GM19328 (cell line): Measurements from ENCODE around the gene ZMYND11.

Experiments used
- ATAC-seq: cut with Tn5 transposase; IDR thresholded peaks from one replicate; pipeline ENCODE4 v1.9.1; 2021; ENCODE audit warnings: mild to moderate bottlenecking, moderate library complexity; ENCODE audit not compliant: unreplicated experiment

ZMYND11 gene

DNA sequence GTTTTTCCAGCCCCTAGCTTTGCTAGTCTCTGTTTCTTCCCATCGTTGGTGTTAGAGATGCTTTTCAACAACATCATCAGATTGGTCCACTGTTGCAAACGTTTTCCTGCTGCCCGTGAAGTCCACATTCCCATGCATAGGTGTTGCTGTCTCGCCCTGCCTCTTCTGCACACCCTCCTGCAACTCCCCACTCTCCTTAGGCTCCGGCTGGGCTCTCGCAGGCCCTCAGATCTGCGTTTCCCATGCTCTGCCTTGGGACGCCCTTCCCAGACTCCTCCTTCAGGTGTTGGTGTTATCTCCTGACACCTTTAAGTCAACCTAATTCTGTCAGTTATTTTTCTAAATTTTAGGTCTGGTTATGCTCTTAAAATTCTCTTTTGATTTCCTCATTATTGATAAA, 55.0 kb downstream of the ZMYND11 start:
- ATAC-seq = no peak

DNA sequence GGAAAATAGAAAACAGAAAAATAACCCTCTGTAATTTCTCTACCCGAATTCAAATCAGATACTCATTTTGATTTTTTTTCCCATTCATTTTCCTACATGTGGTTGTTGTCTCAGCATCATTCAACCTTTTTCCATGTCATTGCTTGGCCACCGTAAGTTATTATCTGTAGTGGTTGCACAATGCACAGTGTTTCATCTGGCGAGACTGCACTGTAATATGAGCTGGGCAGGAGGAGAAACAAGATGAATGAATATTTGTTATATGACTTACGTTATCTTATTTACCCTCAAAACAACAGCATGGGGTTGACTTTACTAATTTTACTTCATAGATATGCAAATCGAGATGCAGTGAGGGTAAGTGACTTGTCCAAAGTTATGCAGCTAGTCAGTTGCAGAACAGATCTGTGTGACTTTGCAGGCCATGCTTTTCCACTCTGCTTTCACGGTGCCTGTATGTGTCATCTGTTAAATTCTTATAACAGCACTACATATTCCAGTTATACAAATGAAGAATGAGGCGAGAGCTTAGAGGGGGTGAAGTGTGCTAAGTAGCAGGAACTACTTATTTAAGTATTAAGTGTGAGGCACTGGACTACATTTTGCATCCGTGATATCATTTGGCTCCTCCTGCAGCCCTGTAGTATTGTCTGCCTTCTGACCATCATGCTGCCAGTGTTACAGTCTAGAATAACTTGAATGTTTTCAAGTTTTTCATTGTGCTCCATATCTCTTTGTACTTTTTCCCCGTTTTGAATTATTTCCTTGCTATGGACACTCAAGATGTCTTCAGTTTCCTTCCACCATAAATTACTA, 56.7 kb downstream of the ZMYND11 start:
- ATAC-seq = no peak

DNA sequence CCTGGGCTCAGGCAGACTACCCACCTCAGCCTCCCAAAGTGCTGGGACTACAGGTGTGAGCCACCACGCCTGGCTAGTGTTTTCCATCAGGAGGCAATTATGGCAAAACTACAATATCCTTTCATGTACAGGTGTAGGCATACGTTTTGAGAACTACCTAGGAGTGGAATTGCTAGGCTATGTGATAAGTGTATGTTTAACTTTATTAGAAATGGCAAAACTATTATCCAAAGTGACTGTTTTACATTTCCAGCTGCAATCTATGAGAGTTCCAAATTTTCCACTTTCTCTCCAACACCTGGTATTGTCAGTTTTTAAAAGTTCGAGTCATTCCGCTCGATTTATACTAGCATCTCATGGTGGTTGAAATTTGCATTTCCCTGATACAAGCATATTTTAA, 59.0 kb downstream of the ZMYND11 start:
- ATAC-seq = no peak

DNA sequence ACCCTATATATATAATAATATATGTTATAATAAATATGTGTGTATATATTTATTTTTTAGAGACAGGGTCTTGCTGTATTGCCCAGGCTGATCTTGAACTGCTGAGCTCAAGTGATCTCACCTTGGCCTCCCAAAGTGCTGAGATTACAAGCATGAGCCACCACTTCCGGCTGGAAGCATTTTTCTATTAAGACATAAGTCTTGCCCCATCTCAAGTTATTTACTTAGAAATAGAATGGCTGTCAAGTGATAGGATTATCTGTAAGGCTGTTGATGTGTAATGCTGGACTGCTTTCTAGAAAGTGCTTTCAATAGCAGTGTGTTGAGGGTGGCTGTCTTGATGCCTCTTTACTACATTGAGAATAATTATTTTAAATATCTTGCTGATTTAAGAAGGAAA, 65.2 kb downstream of the ZMYND11 start:
- ATAC-seq = no peak

DNA sequence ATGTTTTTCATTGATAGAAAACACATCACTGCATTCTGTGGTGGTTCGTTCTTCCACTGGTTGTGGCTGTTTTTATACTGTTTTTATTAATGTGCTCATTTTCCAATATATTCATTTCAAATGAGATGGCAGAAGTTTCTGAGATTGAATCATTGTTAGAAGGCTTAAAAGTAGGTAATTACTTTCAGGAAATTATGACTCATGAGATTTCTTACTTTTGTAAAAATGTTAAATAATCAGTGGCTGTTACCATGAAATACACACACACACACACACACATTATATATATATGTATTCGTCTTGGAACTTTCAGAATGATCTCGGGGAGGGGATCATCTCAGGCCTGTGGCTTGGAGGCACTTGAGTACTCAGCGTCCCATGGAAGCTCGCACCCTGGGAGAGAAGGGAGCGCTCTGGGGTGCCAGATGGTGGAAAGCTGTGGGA, 66.1 kb downstream of the ZMYND11 start:
- no peak for ATAC-seq

DNA sequence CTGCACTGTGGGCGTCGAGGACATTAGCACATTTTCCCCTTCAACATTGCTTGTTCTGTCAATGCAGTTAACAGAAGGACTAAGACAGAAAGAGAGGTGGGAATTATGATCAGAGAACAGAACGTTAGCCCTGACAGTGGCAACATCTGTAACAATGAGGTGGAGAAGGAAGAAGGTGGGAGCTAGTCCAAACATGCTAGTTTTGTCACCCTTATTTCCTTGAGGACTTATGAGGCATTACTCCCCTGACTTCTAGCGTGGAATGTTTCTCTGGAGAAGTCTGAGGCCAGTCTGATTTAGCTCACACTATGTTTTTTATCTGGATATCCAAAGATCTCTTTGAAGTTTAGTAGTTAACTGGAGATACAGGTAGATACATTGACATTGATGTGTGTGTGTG, 73.4 kb downstream of the ZMYND11 start:
- ATAC-seq = no peak

DNA sequence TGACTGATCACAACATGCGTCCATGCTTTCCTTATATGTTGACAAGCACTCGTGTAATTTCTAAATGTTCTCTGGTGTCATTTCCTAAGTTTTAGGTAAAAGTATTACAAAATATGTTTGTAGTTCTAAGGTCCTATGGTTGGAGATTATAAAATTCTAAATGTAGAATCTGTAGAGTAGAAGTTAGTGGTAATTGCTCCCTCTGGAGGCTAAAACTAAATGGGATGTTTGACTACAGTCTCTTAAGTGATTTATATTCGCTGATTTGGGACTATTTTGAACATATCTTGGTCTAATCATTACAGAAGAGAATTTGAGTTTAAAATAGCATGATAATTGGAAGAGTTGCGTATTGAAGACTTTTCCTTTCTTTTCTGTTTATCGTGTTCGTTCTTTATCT, 74.1 kb downstream of the ZMYND11 start:
- ATAC-seq = no peak

DNA sequence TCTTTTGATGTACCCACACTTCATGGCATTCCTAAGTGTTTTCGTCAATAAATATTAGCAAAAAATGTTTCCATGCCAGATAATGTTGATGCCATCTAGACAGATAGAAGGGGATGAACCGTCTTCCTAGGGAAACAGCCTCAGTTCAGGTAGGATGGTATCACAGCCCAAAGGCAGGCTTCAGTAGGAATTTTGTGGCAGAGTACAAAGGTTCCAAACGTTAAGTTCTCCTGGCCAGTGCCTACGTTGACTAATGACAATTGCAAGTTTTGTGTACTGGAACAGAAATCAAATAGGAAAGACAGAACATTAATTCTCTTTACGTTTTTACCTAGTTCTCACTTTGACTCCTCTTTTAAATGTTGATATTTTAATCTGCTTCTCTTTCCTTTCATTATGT, 75.0 kb downstream of the ZMYND11 start:
- ATAC-seq = no peak

DNA sequence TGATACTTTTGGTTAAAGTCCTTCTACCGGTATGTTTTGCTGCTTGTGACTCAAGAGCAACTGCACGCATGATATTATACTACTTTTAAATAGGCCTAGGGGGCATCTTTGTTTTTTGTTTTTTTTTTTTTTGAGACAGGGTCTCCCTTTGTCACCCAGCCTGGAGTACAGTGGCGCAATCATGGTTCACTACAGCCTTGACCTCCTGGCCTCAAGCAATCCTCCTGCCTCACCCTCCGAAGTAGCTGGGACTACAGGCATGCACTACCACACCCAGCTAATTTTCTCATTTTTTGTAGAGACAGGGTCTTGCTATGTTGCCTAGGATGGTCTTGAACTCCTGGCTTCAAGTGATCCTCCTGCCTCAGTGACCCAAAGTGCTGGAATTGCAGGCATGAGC, 80.2 kb downstream of the ZMYND11 start:
- ATAC-seq = no peak

DNA sequence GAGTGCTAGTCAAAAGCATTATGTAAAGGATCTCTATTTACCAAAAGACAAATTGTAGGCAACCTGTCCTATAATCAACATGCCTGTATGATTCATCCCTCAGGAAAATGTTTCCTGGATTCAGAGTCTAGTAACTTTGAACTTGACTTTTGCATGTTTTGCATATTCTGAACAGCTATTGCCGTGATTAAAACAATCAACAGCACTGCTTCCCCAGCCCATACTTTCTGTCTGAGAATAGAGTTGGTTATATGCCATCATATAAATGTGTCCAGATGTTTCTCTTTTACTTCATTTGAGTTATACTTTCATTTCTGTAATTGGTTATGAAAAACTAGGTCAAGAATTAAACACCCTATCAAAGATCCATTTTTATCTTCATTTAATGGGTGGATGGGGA, 83.5 kb downstream of the ZMYND11 start:
- no peak for ATAC-seq

DNA sequence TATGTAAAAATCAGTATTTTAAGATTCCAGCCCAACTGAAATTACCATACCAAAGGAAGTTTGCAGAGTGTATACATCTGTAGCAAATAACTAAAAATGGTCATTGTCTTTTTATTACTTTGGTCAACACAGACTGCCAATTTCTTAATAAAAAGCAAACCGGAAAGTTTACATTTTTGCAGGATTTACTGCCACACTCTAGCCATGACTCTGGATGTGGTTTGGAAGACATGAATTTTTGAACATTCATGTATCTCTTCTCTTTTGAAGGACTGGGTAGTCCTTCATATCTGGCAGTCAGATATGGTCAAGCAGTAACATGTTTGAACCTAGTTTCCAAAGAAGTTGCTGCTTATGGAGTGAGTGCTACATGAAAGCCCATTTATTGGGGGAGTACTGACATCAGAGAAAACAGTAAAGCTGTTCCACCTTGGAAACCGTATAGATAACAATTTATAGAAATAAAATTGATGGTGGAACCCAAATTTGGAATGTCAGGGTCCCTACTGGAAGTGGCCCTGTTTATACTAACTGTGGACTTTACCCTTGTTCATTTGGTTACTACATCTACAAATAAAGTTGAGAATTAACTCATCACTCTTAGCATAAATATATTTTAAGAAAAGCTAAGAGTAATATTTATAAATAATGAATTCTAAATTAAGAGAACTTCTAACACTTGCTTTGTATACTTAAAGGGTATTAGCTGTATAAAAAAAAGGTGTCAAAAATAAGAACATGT, 84.6 kb downstream of the ZMYND11 start:
- no peak for ATAC-seq

DNA sequence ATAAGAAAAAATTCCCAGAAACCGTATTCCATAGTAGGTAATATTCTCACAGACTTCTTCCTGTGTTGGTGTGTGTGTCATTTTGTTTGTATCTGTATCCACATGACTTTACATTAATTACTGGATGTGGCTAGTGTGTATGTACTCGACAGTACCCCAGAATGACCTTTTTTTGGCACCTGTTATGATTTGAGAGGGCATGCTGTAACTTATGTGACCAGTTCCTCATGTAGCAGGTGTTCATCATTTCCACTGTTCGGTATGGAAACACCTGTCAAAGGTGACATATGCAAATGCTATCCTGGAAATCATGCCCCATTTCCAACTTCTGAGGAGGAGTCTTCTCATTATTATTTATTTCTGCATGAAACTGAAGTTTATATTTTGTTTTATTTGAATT, 89.3 kb downstream of the ZMYND11 start:
- ATAC-seq = no peak

DNA sequence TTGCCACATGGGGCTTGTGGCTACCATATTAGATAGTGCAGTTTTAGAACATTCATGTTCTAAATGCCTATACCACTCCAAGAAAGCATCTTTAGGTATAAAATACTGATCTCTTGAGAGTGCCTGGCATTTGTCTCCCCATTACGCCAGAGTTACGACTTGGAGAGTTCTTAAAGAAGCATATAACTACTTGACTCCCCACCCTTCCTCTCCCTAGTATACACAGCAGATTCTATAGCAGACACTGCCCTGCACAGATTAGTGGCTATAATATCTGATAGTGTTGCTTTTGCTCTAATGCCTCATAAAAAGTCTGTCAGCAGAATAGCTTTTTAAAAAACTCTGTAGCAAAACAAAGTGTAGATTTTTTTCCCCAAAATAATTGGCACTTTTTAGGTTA, 90.8 kb downstream of the ZMYND11 start:
- no peak for ATAC-seq

DNA sequence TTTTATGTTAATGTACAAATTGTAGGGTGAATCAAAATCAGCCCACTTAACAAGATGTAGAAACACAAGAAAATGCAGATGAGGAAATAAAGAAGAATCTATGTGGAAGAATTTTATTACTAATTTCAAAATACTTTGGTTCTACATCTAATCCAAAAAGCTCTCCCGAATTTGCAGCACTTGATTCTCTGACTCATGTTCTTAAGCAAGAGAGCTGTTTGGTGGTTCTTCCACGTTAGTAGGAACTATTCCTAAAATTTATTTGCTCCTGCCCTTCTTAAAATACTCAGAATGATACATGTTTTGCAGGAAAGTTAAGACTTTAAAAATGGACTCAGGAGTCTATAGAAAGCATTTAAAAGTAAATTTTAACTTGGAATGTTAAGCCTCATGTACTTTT, 91.8 kb downstream of the ZMYND11 start:
- ATAC-seq = no peak

DNA sequence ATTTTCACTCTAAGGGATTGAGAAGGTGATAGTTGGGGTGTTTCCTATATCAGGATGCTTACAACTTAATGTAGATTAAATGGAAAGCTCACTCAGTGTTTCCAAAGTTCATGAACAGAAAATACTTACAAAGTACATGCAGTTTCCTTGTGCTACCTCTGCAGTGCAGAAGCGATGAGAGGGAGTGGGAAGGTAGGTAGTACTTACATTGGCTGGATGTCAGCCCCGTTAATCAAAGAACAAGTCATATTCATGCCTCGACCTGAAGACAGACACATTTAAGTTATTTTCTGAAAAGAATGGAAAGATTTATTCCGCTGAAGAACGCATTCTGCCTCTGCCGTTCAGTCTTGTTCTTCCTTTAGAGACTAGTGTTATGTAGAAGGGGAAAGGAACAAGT, 93.1 kb downstream of the ZMYND11 start:
- no peak for ATAC-seq

DNA sequence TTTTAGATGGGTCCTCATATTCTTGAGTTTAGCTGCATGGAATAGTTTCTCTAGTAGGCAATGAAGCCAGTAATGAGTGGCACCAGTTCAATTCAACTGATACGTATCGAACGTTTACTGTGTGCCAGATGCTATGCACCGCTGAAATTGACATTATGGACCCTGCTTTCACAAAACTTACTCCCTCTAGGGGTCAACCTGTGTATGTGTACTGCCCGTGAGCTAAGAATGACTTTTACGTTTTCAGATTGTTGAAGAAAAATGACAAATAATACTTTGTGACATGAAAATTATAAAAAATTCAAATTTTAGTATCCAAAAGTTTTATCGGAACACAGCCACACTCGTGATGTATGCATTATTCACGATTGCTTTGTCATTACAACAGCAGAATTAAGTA, 95.5 kb downstream of the ZMYND11 start:
- no peak for ATAC-seq

DNA sequence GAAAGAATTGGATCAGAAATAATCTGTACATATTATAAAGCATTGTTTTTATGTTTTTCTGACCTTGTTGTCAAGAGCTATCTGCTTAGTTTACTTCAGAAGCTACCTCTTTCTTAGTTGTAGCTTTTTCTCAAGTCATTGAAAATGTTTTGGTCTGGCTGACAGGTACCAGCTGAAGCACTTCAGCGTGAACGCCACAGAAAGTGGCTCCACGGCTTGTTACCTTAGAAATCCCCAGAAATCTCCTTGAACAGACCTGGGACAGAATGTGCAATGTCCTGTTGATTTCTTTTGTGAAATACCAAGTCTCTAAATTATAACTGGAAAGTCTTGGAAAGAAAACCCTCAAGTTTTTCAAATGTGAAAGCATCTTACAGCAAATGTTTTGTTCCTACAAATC, 96.8 kb downstream of the ZMYND11 start:
- ATAC-seq = no peak

DNA sequence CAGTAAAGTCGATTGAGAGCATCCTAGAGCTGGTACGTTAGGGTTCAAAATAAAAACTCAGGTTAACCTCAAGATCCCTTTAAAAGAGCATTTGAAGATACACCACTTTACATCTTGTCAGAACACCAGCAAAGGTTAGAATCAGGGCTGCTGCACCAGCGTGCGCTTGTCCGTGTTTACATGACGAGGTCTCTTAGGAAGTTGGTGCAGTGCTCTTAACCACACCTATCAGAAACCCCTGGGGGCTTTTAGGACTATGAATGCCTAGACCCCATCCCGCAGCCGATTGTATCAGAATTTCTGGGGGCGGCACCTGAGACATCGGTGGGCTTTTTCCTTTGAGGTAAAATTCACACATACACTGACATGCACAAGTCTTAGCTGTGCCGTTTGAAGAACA, 97.6 kb downstream of the ZMYND11 start:
- ATAC-seq = no peak

DNA sequence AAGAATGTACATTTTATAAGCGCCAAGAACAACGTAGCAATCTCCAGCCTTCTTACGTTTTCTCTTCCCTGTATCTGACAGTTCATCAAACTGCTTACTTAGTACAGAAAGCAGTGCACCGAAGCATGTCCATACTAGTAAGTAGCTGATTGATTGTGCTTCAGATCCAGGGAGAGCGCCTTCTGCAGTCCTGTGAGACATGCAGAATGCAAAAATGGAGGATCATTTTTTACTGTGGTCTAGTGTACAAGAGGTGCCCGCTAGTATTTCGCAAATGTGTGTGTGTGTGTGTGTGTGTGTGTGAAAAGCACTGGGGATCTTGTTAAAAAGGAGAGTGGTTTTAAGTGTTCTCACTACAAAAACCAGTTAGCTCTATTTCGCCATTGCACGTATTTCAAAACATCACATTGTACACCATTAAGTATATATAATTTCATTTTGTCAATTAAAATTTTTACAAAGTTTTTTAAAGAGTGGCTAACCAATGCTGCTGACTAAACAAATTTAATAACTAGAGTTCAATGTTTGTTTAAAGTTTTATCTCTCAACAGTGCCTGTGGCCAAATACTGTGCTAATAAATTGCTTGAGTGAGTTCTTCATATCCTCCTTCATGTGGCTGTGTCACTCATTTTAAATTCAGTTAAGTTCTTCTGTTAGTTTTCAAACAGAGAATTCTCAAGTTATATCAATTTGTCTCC, 99.6 kb downstream of the ZMYND11 start:
- no peak for ATAC-seq

DNA sequence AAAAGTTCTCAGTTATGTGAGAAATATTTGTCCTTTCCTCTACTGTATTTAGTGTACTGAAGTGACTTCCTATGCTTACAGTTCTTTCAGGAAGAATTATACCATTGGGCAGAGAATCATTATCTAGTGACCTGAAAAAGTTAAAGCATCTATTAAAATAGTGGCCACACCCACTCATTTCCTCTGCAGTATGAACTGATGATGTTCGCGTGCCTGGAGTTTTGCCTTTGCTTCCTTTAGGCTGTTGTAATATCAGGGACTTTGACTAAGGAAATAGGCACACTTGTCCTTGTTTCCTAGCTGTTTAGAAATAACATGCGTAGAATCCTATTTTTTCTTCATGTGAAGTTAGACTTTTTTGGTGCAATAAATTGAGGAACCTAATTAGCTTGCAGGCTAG, 100.7 kb downstream of the ZMYND11 start:
- ATAC-seq = no peak

DNA sequence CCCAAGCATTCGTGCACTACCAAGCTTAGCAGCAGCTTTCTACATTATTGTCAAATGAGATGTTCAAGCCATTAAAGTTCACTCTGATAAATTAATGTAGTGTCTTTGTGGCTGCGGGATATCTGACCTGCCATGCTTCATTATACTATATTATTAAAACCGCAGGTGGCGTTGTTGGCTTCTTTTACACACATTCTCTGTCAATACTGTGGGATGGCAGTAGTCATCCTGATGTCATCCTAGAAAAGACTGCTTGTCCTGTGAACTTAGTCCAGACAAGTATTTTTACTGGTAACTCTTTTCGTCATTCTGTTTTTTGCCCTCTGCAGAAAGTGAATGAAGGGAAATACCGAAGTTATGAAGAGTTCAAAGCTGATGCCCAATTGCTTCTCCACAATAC, 103.9 kb downstream of the ZMYND11 start:
- ATAC-seq = no peak

DNA sequence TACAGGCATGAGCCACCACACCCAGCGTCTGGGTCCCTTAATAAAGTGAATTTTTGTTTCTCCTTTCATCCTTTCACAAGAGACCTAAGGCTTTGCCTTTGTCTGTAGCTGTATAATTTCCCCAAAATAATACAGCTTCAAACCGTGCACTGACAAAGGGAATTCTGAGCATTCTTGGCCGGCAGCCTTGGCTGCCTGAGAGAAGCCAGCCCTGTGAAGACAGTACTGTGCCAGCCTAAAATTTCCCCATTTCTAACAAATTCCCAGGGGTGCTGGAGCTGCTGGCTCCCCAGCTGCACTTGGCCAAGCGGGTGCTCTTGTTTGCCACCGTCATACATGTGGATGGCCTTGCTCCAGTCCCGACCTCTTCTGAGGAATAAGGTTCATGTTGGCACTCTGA, 106.2 kb downstream of the ZMYND11 start:
- ATAC-seq = no peak
